ENCODE results near the gene NUP155.
"Not testable (repeated sequence)": the region's sequence is repeated elsewhere in the genome, so short reads cannot be mapped to it uniquely, and the experiment has no call there.

- TF ChIP-seq, protein P1, sequence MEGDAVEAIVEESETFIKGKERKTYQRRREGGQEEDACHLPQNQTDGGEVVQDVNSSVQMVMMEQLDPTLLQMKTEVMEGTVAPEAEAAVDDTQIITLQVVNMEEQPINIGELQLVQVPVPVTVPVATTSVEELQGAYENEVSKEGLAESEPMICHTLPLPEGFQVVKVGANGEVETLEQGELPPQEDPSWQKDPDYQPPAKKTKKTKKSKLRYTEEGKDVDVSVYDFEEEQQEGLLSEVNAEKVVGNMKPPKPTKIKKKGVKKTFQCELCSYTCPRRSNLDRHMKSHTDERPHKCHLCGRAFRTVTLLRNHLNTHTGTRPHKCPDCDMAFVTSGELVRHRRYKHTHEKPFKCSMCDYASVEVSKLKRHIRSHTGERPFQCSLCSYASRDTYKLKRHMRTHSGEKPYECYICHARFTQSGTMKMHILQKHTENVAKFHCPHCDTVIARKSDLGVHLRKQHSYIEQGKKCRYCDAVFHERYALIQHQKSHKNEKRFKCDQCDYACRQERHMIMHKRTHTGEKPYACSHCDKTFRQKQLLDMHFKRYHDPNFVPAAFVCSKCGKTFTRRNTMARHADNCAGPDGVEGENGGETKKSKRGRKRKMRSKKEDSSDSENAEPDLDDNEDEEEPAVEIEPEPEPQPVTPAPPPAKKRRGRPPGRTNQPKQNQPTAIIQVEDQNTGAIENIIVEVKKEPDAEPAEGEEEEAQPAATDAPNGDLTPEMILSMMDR (IDR thresholded peaks at IDR 0.05; ENCODE audit: low read depth, low read length, poor library complexity, severe bottlenecking): peak; percentile 78
- TF ChIP-seq EZH2phosphoT487 (IDR thresholded peaks at IDR 0.05; ENCODE audit: borderline replicate concordance, low read length): not testable (repeated sequence)
Observed at GRCh38 chr5:37379100-37379628, 8.3 kb upstream of the NUP155 start, which contains the start of gene WDR70.

Measured in DOHH2 (cell line).